Brain microvascular endothelial cell (primary cell): ENCODE results near the gene MYO18B.

Source experiments
- DNase-seq: peaks from one replicate; pipeline ENCODE4 v3.0.0-alpha.2; 2020
- H3K27ac ChIP-seq: fragments of 250-450 bp; sonication (Bioruptor Pico); 2 replicates; pipeline ENCODE4 v1.5.1; 2020; ENCODE audit warnings: mild to moderate bottlenecking, moderate library complexity
- H3K27me3 ChIP-seq: fragments of 250-450 bp; sonication (Bioruptor Pico); replicated peaks from 2 replicates; pipeline ENCODE4 v1.5.1; 2020; ENCODE audit warnings: mild to moderate bottlenecking
- H3K36me3 ChIP-seq: fragments of 250-450 bp; sonication (Bioruptor Pico); replicated peaks from 2 replicates; pipeline ENCODE4 v1.5.1; 2020; ENCODE audit warnings: mild to moderate bottlenecking
- H3K4me3 ChIP-seq: 2 replicates; pipeline ENCODE4 v1.5.1; 2011; ENCODE audit warnings: low read depth, mild to moderate bottlenecking, control low read depth, low read length, moderate library complexity
- CTCF ChIP-seq: IDR thresholded peaks from 2 replicates; pipeline ENCODE4 v1.5.1; 2011; ENCODE audit warnings: low read depth, mild to moderate bottlenecking, moderate library complexity, low read length, control low read depth, inconsistent platforms; ENCODE audit errors: missing control alignments
- in situ Hi-C: cut with HindIII; loops from 2 replicates; pipeline ENCODE4 v1.10.0; 2017; ENCODE audit warnings: low sequenced_read_pairs, low pct_ligation_motif_present

Gene MYO18B

GRCh38 chr22:25833091-25833490 is 91.1 kb downstream of the MYO18B start:
- in situ Hi-C loops: no loop called here
- no peak for DNase-seq
- no peak for TF ChIP-seq CTCF
- H3K27ac ChIP-seq: no peak overlapping the region
- H3K36me3 ChIP-seq: no peaks in the 10 kb centered on the region
- H3K4me3 ChIP-seq: no peak overlapping the region
- H3K27me3 ChIP-seq: no peaks in the 10 kb centered on the region

- Histone ChIP-seq H3K27ac (no peak overlapping the region), H3K27me3 (no peaks in the 10 kb centered on the region), H3K36me3 (no peaks in the 10 kb centered on the region), H3K4me3 (no peak overlapping the region)
- TF ChIP-seq CTCF: no peak
- no peak for DNase-seq
- in situ Hi-C loops: no loop called here
These were observed 91.7 kb downstream of the MYO18B start for GRCh38 chr22:25833676-25834075.

DNA sequence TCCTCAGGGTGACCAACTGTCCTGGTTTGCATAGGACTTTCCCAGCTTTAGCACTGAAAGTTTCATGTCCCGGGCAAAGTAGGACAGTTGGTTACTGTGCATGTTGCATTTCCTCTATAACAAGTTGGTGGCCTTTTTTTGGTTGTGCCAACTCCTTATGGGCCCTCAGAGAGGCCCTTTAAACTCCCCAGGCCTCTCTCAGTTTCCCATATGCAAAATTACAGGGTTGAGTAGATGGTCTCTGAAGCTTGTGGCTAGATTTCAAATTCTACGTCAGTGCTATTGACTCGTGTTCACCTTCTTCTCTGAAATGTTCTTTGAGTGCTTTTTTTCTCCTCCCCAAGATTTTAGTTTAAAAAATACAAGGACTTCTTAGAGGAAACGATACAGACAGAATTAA is 92.5 kb downstream of the MYO18B start:
- in situ Hi-C loops: no loop called here
- Histone ChIP-seq H3K36me3 (no peaks in the 10 kb centered on the region), H3K4me3 (no peak overlapping the region), H3K27me3 (no peaks in the 10 kb centered on the region), H3K27ac (no peak overlapping the region)
- TF ChIP-seq CTCF: no peak
- DNase-seq: no peak

- H3K4me3 ChIP-seq: no peak overlapping the region
- no peaks in the 10 kb centered on the region for H3K36me3 ChIP-seq
- no peak for TF ChIP-seq CTCF
- no peak for DNase-seq
- in situ Hi-C loops: no loop called here
- no peaks in the 10 kb centered on the region for H3K27me3 ChIP-seq
- no peak overlapping the region for H3K27ac ChIP-seq
These were observed 93.4 kb downstream of the MYO18B start for GRCh38 chr22:25835348-25835747.

- Histone ChIP-seq H3K36me3 (no peaks in the 10 kb centered on the region), H3K27ac (no peak overlapping the region), H3K4me3 (no peak overlapping the region), H3K27me3 (no peaks in the 10 kb centered on the region)
- DNase-seq: no peak
- TF ChIP-seq CTCF: no peak
- in situ Hi-C loops: no loop called here
These were observed 95.4 kb downstream of the MYO18B start for GRCh38 chr22:25837288-25837900.
